PC-9 (cell line): ENCODE measurements around the gene FHAD1. TPM values are rescaled to one million over a fixed set of nuclear protein-coding genes. Genes with fewer than 3 reads are reported as not detected.
"Not testable (repeated sequence)": the region's sequence is repeated elsewhere in the genome, so short reads cannot be mapped to it uniquely, and the experiment has no call there.

Experiments used
- BruUV-seq: library from RNA; stranded (reverse); fragments of 400-500 nt; replicated peaks from 2 replicates; lab custom pipeline; 2021; lab: Mats Ljungman, UMichigan
- CTCF ChIA-PET: fragments of 300-600 bp; sonication (Branson Sonifier 250); formaldehyde crosslinking; loops from one replicate; lab custom pipeline; 2022; ENCODE audit warnings: antibody characterized with exemption; lab: Charles Lee
- POLR2A ChIA-PET: fragments of 300-600 bp; sonication (Branson Sonifier 250); formaldehyde crosslinking; loops from one replicate; lab custom pipeline; 2022; ENCODE audit warnings: antibody characterized with exemption; ENCODE audit not compliant: unreplicated experiment; lab: Charles Lee
- DNase-seq, 2 experiments: peaks; one replicate each; pipeline versions ENCODE4 v3.0.0 to v3.0.0-alpha.2; 2015 to 2022; ENCODE audit warnings: mixed read lengths in 1 of 2
- H2AFZ ChIP-seq: fragments of 200-600 bp; sonication (generic); 2 replicates; pipeline ENCODE4 v1.8.1; 2017; ENCODE audit warnings: antibody characterized with exemption
- H3F3A ChIP-seq: fragments of 200-600 bp; sonication (generic); 2 replicates; pipeline ENCODE4 v1.8.1; 2017; ENCODE audit warnings: antibody characterized with exemption, mild to moderate bottlenecking, low read depth; ENCODE audit not compliant: insufficient read depth
- H3K27ac ChIP-seq: fragments of 200-600 bp; sonication (generic); 2 replicates; pipeline ENCODE4 v1.6.1; 2016; ENCODE audit warnings: mixed run types
- H3K27me3 ChIP-seq: fragments of 200-600 bp; sonication (generic); 2 replicates; pipeline ENCODE4 v1.6.1; 2016; ENCODE audit warnings: low read depth, mixed run types; ENCODE audit not compliant: insufficient read depth
- H3K36me3 ChIP-seq: fragments of 200-600 bp; sonication (generic); 2 replicates; pipeline ENCODE4 v1.6.1; 2016; ENCODE audit warnings: low read depth, mixed run types
- H3K4me1 ChIP-seq: fragments of 200-600 bp; sonication (generic); replicated peaks from 2 replicates; pipeline ENCODE4 v1.6.1; 2016; ENCODE audit warnings: mixed run types; ENCODE audit not compliant: insufficient read depth
- H3K4me2 ChIP-seq: fragments of 200-600 bp; sonication (generic); 2 replicates; pipeline ENCODE4 v1.6.1; 2017; ENCODE audit warnings: mixed run types
- H3K4me3 ChIP-seq: fragments of 200-600 bp; sonication (generic); 2 replicates; pipeline ENCODE4 v1.6.1; 2016; ENCODE audit warnings: mixed run types
- H3K79me2 ChIP-seq: fragments of 200-600 bp; sonication (generic); 2 replicates; pipeline ENCODE4 v1.6.1; 2017; ENCODE audit warnings: low read depth, mixed run types
- H3K9me2 ChIP-seq: fragments of 200-600 bp; sonication (generic); 2 replicates; pipeline ENCODE4 v1.8.1; 2017; ENCODE audit warnings: mild to moderate bottlenecking; ENCODE audit not compliant: insufficient read depth
- H3K9me3 ChIP-seq: fragments of 200-600 bp; sonication (generic); 2 replicates; pipeline ENCODE4 v1.8.1; 2016; ENCODE audit warnings: low read depth; ENCODE audit not compliant: insufficient read depth
- H4K20me1 ChIP-seq: fragments of 200-600 bp; sonication (generic); 2 replicates; pipeline ENCODE4 v1.8.1; 2017; ENCODE audit not compliant: insufficient read depth
- CTCF ChIP-seq: fragments of 200-600 bp; sonication (generic); conservative IDR thresholded peaks from 2 replicates; pipeline ENCODE4 v1.6.1; 2017; ENCODE audit warnings: mixed run types, antibody characterized with exemption, mild to moderate bottlenecking, moderate library complexity
- EZH2 ChIP-seq: fragments of 200-600 bp; sonication (generic); IDR thresholded peaks from 2 replicates; pipeline ENCODE4 v1.8.0; 2017; ENCODE audit warnings: antibody characterized with exemption, low read depth
- intact Hi-C: fragments of 100-400 bp; cut with micrococcal nuclease; formaldehyde crosslinking; loops from one replicate; pipeline ENCODE4 v1.10.0; 2022; ENCODE audit not compliant: unreplicated experiment
- total RNA-seq: library from RNA; stranded (reverse); gene quantifications from 2 replicates; pipeline ENCODE4 v1.2.3, GENCODE V29; 2021

Gene FHAD1
- total RNA-seq, 1 experiment from 2014 or later = 6.9 TPM

- no peaks in the 10 kb centered on the region for H3K9me3 ChIP-seq
- peak; percentile 35 to 44 for DNase-seq
- CTCF ChIA-PET = interaction anchor here (0.7 to 1.0 kb wide), 2 partner anchors 176 to 188 kb away, joined by 3 read pairs; no protein-coding TSS in a partner anchor
- no peak overlapping the region for H2AFZ ChIP-seq
- no peak overlapping the region for H3K27ac ChIP-seq
- no peaks in the 10 kb centered on the region for H3K27me3 ChIP-seq
- no peaks in the 10 kb centered on the region for H3K9me2 ChIP-seq
- POLR2A ChIA-PET = interaction anchor here (0.6 to 0.7 kb wide), 2 partner anchors 13 to 20 kb away, joined by 3 to 4 read pairs; no protein-coding TSS in a partner anchor
- H3K36me3 ChIP-seq = no peaks in the 10 kb centered on the region
- H3K4me1 ChIP-seq = no peaks in the 10 kb centered on the region
- H3K4me2 ChIP-seq = 0 out of 2 replicates have a peak overlapping the region, but pooled peaks have one; percentile 34
- BruUV-seq = no TSS peak
- no peaks in the 10 kb centered on the region for H3F3A ChIP-seq
- H4K20me1 ChIP-seq = no peaks in the 10 kb centered on the region
- TF ChIP-seq EZH2 (no peak), CTCF (peak; percentile 91)
- no peak overlapping the region for H3K4me3 ChIP-seq
- intact Hi-C loops = loop anchor here (1.0 to 5.0 kb wide), 4 partner anchors 33 to 268 kb away; no protein-coding TSS in a partner anchor
- no peaks in the 10 kb centered on the region for H3K79me2 ChIP-seq
These were observed 57.9 kb downstream of the FHAD1 start for GRCh38 chr1:15304708-15305467.

GRCh38 chr1:15305468-15305770 is 58.4 kb downstream of the FHAD1 start:
- no peak for DNase-seq
- no peaks in the 10 kb centered on the region for H4K20me1 ChIP-seq
- H2AFZ ChIP-seq = no peak overlapping the region
- no peak overlapping the region for H3K4me2 ChIP-seq
- H3K4me3 ChIP-seq = no peak overlapping the region
- H3K79me2 ChIP-seq = no peaks in the 10 kb centered on the region
- no peaks in the 10 kb centered on the region for H3K9me2 ChIP-seq
- TF ChIP-seq CTCF (no peak), EZH2 (no peak)
- no peaks in the 10 kb centered on the region for H3F3A ChIP-seq
- H3K36me3 ChIP-seq = no peaks in the 10 kb centered on the region
- no peaks in the 10 kb centered on the region for H3K9me3 ChIP-seq
- H3K27ac ChIP-seq = no peak overlapping the region
- intact Hi-C loops = no loop called here
- no peaks in the 10 kb centered on the region for H3K27me3 ChIP-seq
- no TSS peak for BruUV-seq
- POLR2A ChIA-PET = no interaction called here
- no peaks in the 10 kb centered on the region for H3K4me1 ChIP-seq
- CTCF ChIA-PET = interaction anchor here (0.7 to 1.0 kb wide), 2 partner anchors 177 to 189 kb away, joined by 3 read pairs; no protein-coding TSS in a partner anchor

- H3K9me2 ChIP-seq, DNase-seq, POLR2A ChIA-PET, H3K4me3 ChIP-seq, H4K20me1 ChIP-seq, H2AFZ ChIP-seq, H3K4me1 ChIP-seq, CTCF ChIA-PET, H3K4me2 ChIP-seq, intact Hi-C loops, H3K9me3 ChIP-seq, H3K27me3 ChIP-seq, H3K27ac ChIP-seq, H3K79me2 ChIP-seq, H3F3A ChIP-seq, BruUV-seq, H3K36me3 ChIP-seq: not testable (repeated sequence)
These were observed 59.3 kb downstream of the FHAD1 start for GRCh38 chr1:15306352-15306751.
